CD14-positive monocyte (primary cell): ENCODE measurements around the gene PITPNB. TPM values are rescaled to one million over a fixed set of nuclear protein-coding genes. Genes with fewer than 3 reads are reported as not detected.

ENCODE experiments used
- DNase-seq, 3 donors: peaks; one replicate each; pipeline ENCODE4 v3.0.0-alpha.2; 2011 to 2022
- H2AFZ ChIP-seq: 2 replicates; pipeline ENCODE4 v1.6.0; 2012; ENCODE audit warnings: mild to moderate bottlenecking, low read depth, low read length, inconsistent platforms; ENCODE audit not compliant: insufficient read depth, poor library complexity, severe bottlenecking
- H3K27ac ChIP-seq, 2 donors: 1 replicate in 1 of 2; 2 replicates in 1 of 2; pipeline ENCODE4 v1.5.1; 2012 to 2013; ENCODE audit warnings: low read length in 2 of 2, control low read depth in 1 of 2, inconsistent platforms in 1 of 2, low read depth in 1 of 2, mild to moderate bottlenecking in 1 of 2
- H3K27me3 ChIP-seq, 2 donors: one replicate each; pipeline versions ENCODE4 v1.6.0 to v1.6.1; 2011 to 2013; ENCODE audit warnings: low read length in 2 of 2; ENCODE audit not compliant: control insufficient read depth in 2 of 2, insufficient read depth in 2 of 2
- H3K36me3 ChIP-seq, 2 donors: replicated peaks in 1 of 2; 1 replicate in 1 of 2; 2 replicates in 1 of 2; pipeline versions ENCODE4 v1.5.1 to v1.6.1; 2012 to 2013; ENCODE audit warnings: low read length in 2 of 2, control low read depth in 1 of 2, inconsistent platforms in 1 of 2, mild to moderate bottlenecking in 1 of 2; ENCODE audit not compliant: insufficient read depth in 2 of 2, control insufficient read depth in 1 of 2
- H3K4me1 ChIP-seq, 2 donors: 1 replicate in 1 of 2; 2 replicates in 1 of 2; pipeline versions ENCODE4 v1.5.1 to v1.6.1; 2012 to 2013; ENCODE audit warnings: low read length in 2 of 2, control low read depth in 1 of 2, inconsistent platforms in 1 of 2, mild to moderate bottlenecking in 1 of 2, moderate library complexity in 1 of 2; ENCODE audit not compliant: insufficient read depth in 2 of 2, control insufficient read depth in 1 of 2
- H3K4me2 ChIP-seq: replicated peaks from 2 replicates; pipeline ENCODE3; 2012; ENCODE audit warnings: low read length, moderate library complexity, mild to moderate bottlenecking; ENCODE audit not compliant: poor library complexity, severe bottlenecking; ENCODE audit errors: extremely low read depth
- H3K4me3 ChIP-seq, 3 experiments: fragments of 200-600 bp in 1 of 3; sonication (generic) in 1 of 3; replicated peaks in 1 of 3; 1 replicate in 2 of 3; 2 replicates in 1 of 3; pipeline ENCODE4 v1.5.1; 2011 to 2013; ENCODE audit warnings: low read length in 3 of 3, mild to moderate bottlenecking in 3 of 3, control low read depth in 2 of 3, low read depth in 2 of 3, inconsistent platforms in 1 of 3, moderate library complexity in 1 of 3
- H3K79me2 ChIP-seq: 2 replicates; pipeline ENCODE4 v1.6.0; 2012; ENCODE audit warnings: mild to moderate bottlenecking, control low read depth, inconsistent platforms, low read length, moderate library complexity; ENCODE audit not compliant: insufficient read depth
- H3K9ac ChIP-seq: 2 replicates; pipeline ENCODE4 v1.6.0; 2017; ENCODE audit warnings: low read length, mild to moderate bottlenecking; ENCODE audit not compliant: insufficient read depth, poor library complexity, severe bottlenecking
- H3K9me3 ChIP-seq, 2 donors: replicated peaks in 1 of 2; 1 replicate in 1 of 2; 2 replicates in 1 of 2; pipeline versions ENCODE4 v1.5.1 to v1.6.1; 2012 to 2013; ENCODE audit warnings: low read length in 2 of 2, control low read depth in 1 of 2; ENCODE audit not compliant: control insufficient read depth in 1 of 2, insufficient read depth in 1 of 2
- H4K20me1 ChIP-seq: 2 replicates; pipeline ENCODE4 v1.6.0; 2012; ENCODE audit warnings: mild to moderate bottlenecking, low read length, control low read depth, moderate library complexity; ENCODE audit not compliant: insufficient read depth
- H3K27ac Mint-ChIP-seq, 7 donors: one replicate each; pipeline ENCODE4 v1.8.0; 2020; ENCODE audit warnings: mild to moderate bottlenecking in 7 of 7, mixed read lengths in 7 of 7, moderate library complexity in 6 of 7, inconsistent platforms in 2 of 7
- H3K27me3 Mint-ChIP-seq, 3 donors: one replicate each; pipeline ENCODE4 v1.8.0; 2021 to 2022; ENCODE audit warnings: low read depth in 3 of 3, mild to moderate bottlenecking in 3 of 3, mixed read lengths in 3 of 3, moderate library complexity in 3 of 3, inconsistent platforms in 1 of 3
- H3K36me3 Mint-ChIP-seq, 2 donors: one replicate each; pipeline ENCODE4 v1.8.0; 2020; ENCODE audit warnings: mixed read lengths in 2 of 2, inconsistent platforms in 1 of 2, mild to moderate bottlenecking in 1 of 2
- H3K4me1 Mint-ChIP-seq: one replicate; pipeline ENCODE4 v1.8.0; 2020; ENCODE audit warnings: mild to moderate bottlenecking, mixed read lengths
- H3K4me3 Mint-ChIP-seq, 2 donors: one replicate each; pipeline ENCODE4 v1.8.0; 2020; ENCODE audit warnings: mild to moderate bottlenecking in 2 of 2, mixed read lengths in 2 of 2, moderate library complexity in 1 of 2
- H3K9me3 Mint-ChIP-seq, 7 donors: one replicate each; pipeline ENCODE4 v1.8.0; 2020 to 2022; ENCODE audit warnings: mixed read lengths in 7 of 7, mild to moderate bottlenecking in 6 of 7, moderate library complexity in 6 of 7, inconsistent platforms in 2 of 7
- CTCF ChIP-seq: fragments of 200-600 bp; IDR thresholded peaks from one replicate; pipeline ENCODE4 v1.8.0; 2022; ENCODE audit warnings: antibody characterized with exemption, mild to moderate bottlenecking
- WGBS: methylation state at CpG from one replicate; pipeline ENCODE4 v1.1.5; 2013; ENCODE audit warnings: missing lambda C conversion rate; ENCODE audit not compliant: insufficient coverage; 5-methylcytosine and 5-hydroxymethylcytosine counted together
- intact Hi-C, 2 donors: fragments of 100-400 bp; cut with micrococcal nuclease; formaldehyde crosslinking; loops; one replicate each; pipeline versions ENCODE4 v1.15.0 to v1.15.1; 2023
- polyA plus RNA-seq, 3 donors: library from polyadenylated mRNA; depleted of rRNA in 1 of 3; unstranded in 2 of 3; stranded (reverse) in 1 of 3; fragments of 300-500 nt in 2 of 3; fragments of >200 nt in 1 of 3; fragmentation: Illumina TruSeq in 2 of 3; gene quantifications; 1 replicate in 2 of 3; 2 replicates in 1 of 3; pipeline ENCODE4 v1.2.3, GENCODE V29; 2012 to 2021

The PITPNB gene
- polyA plus RNA-seq, 3 donors: 19.2 to 29.1 (median 25.2) TPM

- H3K4me3 Mint-ChIP-seq: no peak overlapping the region
- H3K36me3 ChIP-seq: no peaks in the 10 kb centered on the region
- H3K4me1 ChIP-seq: no peaks in the 10 kb centered on the region
- no peak for TF ChIP-seq CTCF
- 85% methylated on average over 3 of the region's 9 CpGs for WGBS
- H3K9me3 ChIP-seq: no peaks in the 10 kb centered on the region
- no peak overlapping the region for H3K4me3 ChIP-seq
- no peaks in the 10 kb centered on the region for H3K27me3 ChIP-seq
- H3K9ac ChIP-seq: no peak overlapping the region
- DNase-seq: no peak
- no peaks in the 10 kb centered on the region for H3K36me3 Mint-ChIP-seq
- intact Hi-C loops: no loop called here
- no peak overlapping the region for H2AFZ ChIP-seq
- no peaks in the 10 kb centered on the region for H3K79me2 ChIP-seq
- H3K27ac ChIP-seq: no peak overlapping the region
- no peak overlapping the region for H3K27ac Mint-ChIP-seq
- H3K27me3 Mint-ChIP-seq: peaks cover 0 to 2% (median 0%) of the 10 kb centered on the region in 3 donors
- no peaks in the 10 kb centered on the region for H3K9me3 Mint-ChIP-seq
- no peaks in the 10 kb centered on the region for H4K20me1 ChIP-seq
- no peak overlapping the region for H3K4me2 ChIP-seq
- H3K4me1 Mint-ChIP-seq: no peaks in the 10 kb centered on the region
Measured at GRCh38 chr22:27962268-27963044, 43.4 kb upstream of the PITPNB start.

DNA sequence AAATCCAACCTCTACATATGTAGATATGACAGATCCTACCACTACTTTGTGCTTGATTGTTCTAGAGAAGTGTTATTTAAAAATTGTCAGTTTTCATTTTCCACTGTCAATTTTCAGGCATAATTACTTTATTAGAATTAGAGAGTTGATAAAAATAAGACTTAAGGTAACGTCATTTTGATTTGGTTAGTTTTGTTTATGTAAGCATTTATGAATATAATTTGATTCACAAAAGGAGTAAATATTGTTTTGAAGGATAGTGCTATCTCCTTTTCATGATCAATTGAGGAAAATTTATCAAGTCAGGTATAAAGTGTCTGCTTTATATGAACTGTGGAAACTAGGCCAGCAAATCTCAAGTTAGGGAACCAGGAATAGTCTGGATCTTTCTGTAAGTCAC, 42.6 kb upstream of the PITPNB start:
- no peaks in the 10 kb centered on the region for H3K4me1 Mint-ChIP-seq
- H3K9ac ChIP-seq: no peak overlapping the region
- no peak for TF ChIP-seq CTCF

More for the DNA sequence above, 42.6 kb upstream of the PITPNB start:
- Histone ChIP-seq H3K9me3 (no peaks in the 10 kb centered on the region), H3K4me2 (no peak overlapping the region), H3K79me2 (no peaks in the 10 kb centered on the region), H4K20me1 (no peaks in the 10 kb centered on the region), H3K27me3 (no peaks in the 10 kb centered on the region), H3K36me3 (no peaks in the 10 kb centered on the region), H2AFZ (no peak overlapping the region), H3K27ac (no peak overlapping the region), H3K4me3 (no peak overlapping the region), H3K4me1 (no peaks in the 10 kb centered on the region)
- DNase-seq: no peak
- H3K27ac Mint-ChIP-seq: no peak overlapping the region
- H3K4me3 Mint-ChIP-seq: no peak overlapping the region
- WGBS: no CpG with 5 or more reads among the region's 1 CpG
- H3K9me3 Mint-ChIP-seq: peaks cover 0 to 2% (median 0%) of the 10 kb centered on the region in 7 donors
- H3K36me3 Mint-ChIP-seq: no peaks in the 10 kb centered on the region
- H3K27me3 Mint-ChIP-seq: peaks cover 0 to 2% (median 0%) of the 10 kb centered on the region in 3 donors
- intact Hi-C loops: no loop called here
